Gastroesophageal sphincter (tissue), 4 donors: ENCODE results near the gene ARHGAP26. TPM values are rescaled to one million over a fixed set of nuclear protein-coding genes. Genes with fewer than 3 reads are reported as not detected.

ENCODE experiments used
- ATAC-seq: fragments of 150-250 bp; one replicate; pipeline ENCODE4 v1.9.1; 2016; ENCODE audit warnings: mild to moderate bottlenecking, moderate library complexity
- H3K27ac ChIP-seq, 4 donors: fragments of 200-600 bp; sonication (generic) in 3 of 4; 1 replicate in 3 of 4; 2 replicates in 1 of 4; pipeline ENCODE4 v1.5.1; 2016 to 2019
- H3K27me3 ChIP-seq: fragments of 200-600 bp; sonication (generic); one replicate; pipeline ENCODE4 v1.5.1; 2019
- H3K36me3 ChIP-seq, 2 donors: fragments of 200-600 bp; sonication (generic); one replicate each; pipeline ENCODE4 v1.5.1; 2019; ENCODE audit warnings: control low read depth in 1 of 2
- H3K4me1 ChIP-seq, 3 donors: fragments of 200-600 bp; sonication (generic); 1 replicate in 2 of 3; 2 replicates in 1 of 3; pipeline ENCODE4 v1.5.1; 2016 to 2019; ENCODE audit warnings: control low read depth in 2 of 3
- H3K4me3 ChIP-seq, 2 donors: fragments of 200-600 bp; sonication (generic); one replicate each; pipeline ENCODE4 v1.5.1; 2019; ENCODE audit warnings: mild to moderate bottlenecking in 1 of 2, moderate library complexity in 1 of 2
- H3K9me3 ChIP-seq, 3 donors: fragments of 200-600 bp; sonication (generic); one replicate each; pipeline ENCODE4 v1.5.1; 2017 to 2019; ENCODE audit warnings: control low read depth in 2 of 3
- CTCF ChIP-seq, 4 experiments: fragments of 200-600 bp in 2 of 4; fragments of 450-650 bp in 2 of 4; sonication (generic) in 1 of 4; IDR thresholded peaks; one replicate each; pipeline ENCODE4 v1.5.1; 2017 to 2019; ENCODE audit warnings: antibody characterized with exemption in 4 of 4, mild to moderate bottlenecking in 2 of 4, moderate library complexity in 2 of 4
- EP300 ChIP-seq: sonication (generic); formaldehyde crosslinking; IDR thresholded peaks from one replicate; pipeline ENCODE4 v1.6.1; 2017; ENCODE audit warnings: antibody characterized with exemption, mild to moderate bottlenecking
- POLR2A ChIP-seq, 2 donors: fragments of 450-650 bp; IDR thresholded peaks; one replicate each; pipeline ENCODE4 v1.6.1; 2017; ENCODE audit warnings: antibody characterized with exemption in 2 of 2, mild to moderate bottlenecking in 2 of 2, moderate library complexity in 1 of 2
- POLR2AphosphoS5 ChIP-seq: sonication (generic); formaldehyde crosslinking; IDR thresholded peaks from one replicate; pipeline ENCODE4 v1.6.1; 2017; ENCODE audit warnings: antibody characterized with exemption
- WGBS, 2 donors: methylation state at CpG; one replicate each; pipeline ENCODE4 v1.1.5; 2018; ENCODE audit warnings: low coverage in 1 of 2; 5-methylcytosine and 5-hydroxymethylcytosine counted together
- total RNA-seq, 4 donors: library from RNA; depleted of rRNA; stranded (reverse); fragments of >200 nt; gene quantifications; one replicate each; pipeline ENCODE4 v1.1.0, GENCODE V29; 2016

The ARHGAP26 gene
- total RNA-seq, 4 donors from 2014 or later: 15.2 to 41.7 (median 31.7) TPM

GRCh38 chr5:142831009-142831383, 60.8 kb downstream of the ARHGAP26 start:
- H3K27ac ChIP-seq: no peak overlapping the region

GRCh38 chr5:142832263-142832662, 62.1 kb downstream of the ARHGAP26 start:
- Histone ChIP-seq H3K4me1 (peaks cover 2 to 45% (median 3%) of the 10 kb centered on the region in 3 donors), H3K27ac (no peak overlapping the region), H3K4me3 (no peak overlapping the region), H3K9me3 (no peaks in the 10 kb centered on the region), H3K27me3 (no peaks in the 10 kb centered on the region), H3K36me3 (no peaks in the 10 kb centered on the region)
- no peak for ATAC-seq
- WGBS, 2 donors: 88 to 93% methylated on average over 3 of the region's 3 CpGs
- TF ChIP-seq CTCF (IDR thresholded peaks at IDR 0.05) (no peak), POLR2AphosphoS5 (no peak)

More at GRCh38 chr5:142831009-142831383, 60.8 kb downstream of the ARHGAP26 start:
- Histone ChIP-seq H3K36me3 (no peaks in the 10 kb centered on the region), H3K4me1 (peaks cover 8 to 54% (median 12%) of the 10 kb centered on the region in 3 donors), H3K4me3 (no peak overlapping the region), H3K27me3 (no peaks in the 10 kb centered on the region), H3K9me3 (no peaks in the 10 kb centered on the region)
- WGBS, 2 donors: 63 to 64% methylated on average over 3 of the region's 3 CpGs
- ATAC-seq: no peak
- TF ChIP-seq POLR2A (IDR thresholded peaks at IDR 0.05) (no peak), POLR2AphosphoS5 (no peak), EP300 (no peak), CTCF (IDR thresholded peaks at IDR 0.05) (no peak)

GRCh38 chr5:142833517-142834449, 63.6 kb downstream of the ARHGAP26 start:
- H3K36me3 ChIP-seq: no peaks in the 10 kb centered on the region
- H3K27ac ChIP-seq: no peak overlapping the region
- no peaks in the 10 kb centered on the region for H3K9me3 ChIP-seq
- TF ChIP-seq POLR2AphosphoS5 (no peak), EP300 (no peak), POLR2A (IDR thresholded peaks at IDR 0.05) (no peak), CTCF (IDR thresholded peaks at IDR 0.05) (no peak)
- H3K27me3 ChIP-seq: no peaks in the 10 kb centered on the region
- peaks cover 0 to 45% (median 3%) of the 10 kb centered on the region in 3 donors for H3K4me1 ChIP-seq
- 60 to 68% methylated on average over 4 to 6 of the region's 7 CpGs for WGBS, 2 donors
- no peak overlapping the region for H3K4me3 ChIP-seq
- ATAC-seq: no peak

- no peak for ATAC-seq
- Histone ChIP-seq H3K9me3 (no peaks in the 10 kb centered on the region), H3K27ac (no peak overlapping the region), H3K4me1 (peaks cover 0 to 50% (median 5%) of the 10 kb centered on the region in 3 donors), H3K4me3 (no peak overlapping the region), H3K36me3 (no peaks in the 10 kb centered on the region), H3K27me3 (no peaks in the 10 kb centered on the region)
- 77 to 100% methylated on average over 3 of the region's 4 CpGs for WGBS, 2 donors
- TF ChIP-seq CTCF (IDR thresholded peaks at IDR 0.05) (no peak), POLR2AphosphoS5 (no peak), POLR2A (IDR thresholded peaks at IDR 0.05) (no peak), EP300 (no peak)
Observed at GRCh38 chr5:142834504-142834903, 64.3 kb downstream of the ARHGAP26 start.

- H3K36me3 ChIP-seq: no peaks in the 10 kb centered on the region
- no peaks in the 10 kb centered on the region for H3K9me3 ChIP-seq
- no peak for TF ChIP-seq POLR2AphosphoS5
- TF ChIP-seq CTCF (IDR thresholded peaks at IDR 0.05): no peak
- TF ChIP-seq POLR2A (IDR thresholded peaks at IDR 0.05): no peak
- no peak for TF ChIP-seq EP300
- WGBS, 2 donors: 81 to 100% methylated on average over 1 of the region's 1 CpG
- no peaks in the 10 kb centered on the region for H3K27me3 ChIP-seq
- H3K27ac ChIP-seq: no peak overlapping the region
- no peak overlapping the region for H3K4me3 ChIP-seq
- no peak for ATAC-seq
- H3K4me1 ChIP-seq: peaks cover 8 to 48% (median 10%) of the 10 kb centered on the region in 3 donors
Observed at GRCh38 chr5:142835540-142835939, 65.4 kb downstream of the ARHGAP26 start.
